ENCODE data around the gene ARIH2. TPM values are rescaled to one million over a fixed set of nuclear protein-coding genes. Genes with fewer than 3 reads are reported as not detected.
"Not testable (repeated sequence)": the region's sequence is repeated elsewhere in the genome, so short reads cannot be mapped to it uniquely, and the experiment has no call there.

The ARIH2 gene
- total RNA-seq, 4 donors from 2014 or later = 57.9 to 148 (median 61.8) TPM

- Histone ChIP-seq H3K4me3 (peak overlapping the region; percentile 69), H3K27ac (peak overlapping the region; percentile 91), H3K4me1 (peaks cover 37% of the 10 kb centered on the region), H3K36me3 (peaks cover 14% of the 10 kb centered on the region), H3K27me3 (no peaks in the 10 kb centered on the region), H3K9me3 (no peaks in the 10 kb centered on the region)
- WGBS = 16% methylated on average over 31 of the region's 41 CpGs
- no peak for TF ChIP-seq POLR2A (IDR thresholded peaks at IDR 0.05)
- DNase-seq (ENCODE audit: low spot score in 2 of 2) = peak; percentile 96 to 97
These were observed 89.3 kb downstream of the ARIH2 start for GRCh38 chr3:49007771-49008528.

DNA sequence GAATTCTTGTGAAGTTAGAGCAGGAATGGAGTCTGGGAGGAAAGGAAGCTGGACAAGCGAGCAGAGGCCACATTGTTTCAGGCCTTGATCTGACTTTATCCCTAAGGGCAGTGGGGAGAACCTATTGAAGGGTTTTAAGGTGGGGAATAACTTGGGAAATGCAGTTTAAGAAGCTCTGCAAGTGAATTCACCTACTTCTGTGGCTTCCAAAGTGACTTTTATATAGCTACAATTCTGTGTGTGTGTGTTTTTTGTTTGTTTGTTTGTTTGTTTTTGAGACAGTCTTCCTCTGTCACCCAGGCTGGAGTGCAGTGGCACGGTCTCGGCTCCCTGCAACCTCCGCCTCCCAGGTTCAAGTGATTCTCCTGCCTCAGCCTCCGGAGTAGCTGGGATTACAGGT lies 90.0 kb downstream of the ARIH2 start:
- Histone ChIP-seq H3K36me3 (peaks cover 16% of the 10 kb centered on the region), H3K4me1 (peaks cover 41% of the 10 kb centered on the region), H3K4me3 (peak overlapping the region; percentile 69), H3K27ac (peak overlapping the region; percentile 91)
- H3K27me3 ChIP-seq; DNase-seq (ENCODE audit: low spot score in 2 of 2); H3K9me3 ChIP-seq: not testable (repeated sequence)
- WGBS = 89% methylated on average over 5 of the region's 5 CpGs

GRCh38 chr3:49009396-49009795 lies 90.8 kb downstream of the ARIH2 start:
- Histone ChIP-seq H3K36me3 (peaks cover 20% of the 10 kb centered on the region), H3K9me3 (no peaks in the 10 kb centered on the region), H3K27me3 (no peaks in the 10 kb centered on the region), H3K4me1 (peaks cover 42% of the 10 kb centered on the region), H3K4me3 (no peak overlapping the region), H3K27ac (no peak overlapping the region)
- TF ChIP-seq, protein P1, sequence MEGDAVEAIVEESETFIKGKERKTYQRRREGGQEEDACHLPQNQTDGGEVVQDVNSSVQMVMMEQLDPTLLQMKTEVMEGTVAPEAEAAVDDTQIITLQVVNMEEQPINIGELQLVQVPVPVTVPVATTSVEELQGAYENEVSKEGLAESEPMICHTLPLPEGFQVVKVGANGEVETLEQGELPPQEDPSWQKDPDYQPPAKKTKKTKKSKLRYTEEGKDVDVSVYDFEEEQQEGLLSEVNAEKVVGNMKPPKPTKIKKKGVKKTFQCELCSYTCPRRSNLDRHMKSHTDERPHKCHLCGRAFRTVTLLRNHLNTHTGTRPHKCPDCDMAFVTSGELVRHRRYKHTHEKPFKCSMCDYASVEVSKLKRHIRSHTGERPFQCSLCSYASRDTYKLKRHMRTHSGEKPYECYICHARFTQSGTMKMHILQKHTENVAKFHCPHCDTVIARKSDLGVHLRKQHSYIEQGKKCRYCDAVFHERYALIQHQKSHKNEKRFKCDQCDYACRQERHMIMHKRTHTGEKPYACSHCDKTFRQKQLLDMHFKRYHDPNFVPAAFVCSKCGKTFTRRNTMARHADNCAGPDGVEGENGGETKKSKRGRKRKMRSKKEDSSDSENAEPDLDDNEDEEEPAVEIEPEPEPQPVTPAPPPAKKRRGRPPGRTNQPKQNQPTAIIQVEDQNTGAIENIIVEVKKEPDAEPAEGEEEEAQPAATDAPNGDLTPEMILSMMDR (IDR thresholded peaks at IDR 0.05) = no peak
- no peak for TF ChIP-seq POLR2A (IDR thresholded peaks at IDR 0.05)
- TF ChIP-seq POLR2AphosphoS5 (IDR thresholded peaks at IDR 0.05) = no peak
- no peak for TF ChIP-seq EP300 (IDR thresholded peaks at IDR 0.05)
- WGBS = 87% methylated on average over 3 of the region's 3 CpGs
- DNase-seq (ENCODE audit: low spot score in 2 of 2) = no peak

GRCh38 chr3:49012441-49013017 lies 93.9 kb downstream of the ARIH2 start:
- Histone ChIP-seq H3K4me3 (no peak overlapping the region), H3K4me1 (peaks cover 31% of the 10 kb centered on the region), H3K9me3 (no peaks in the 10 kb centered on the region), H3K27ac (no peak overlapping the region), H3K27me3 (no peaks in the 10 kb centered on the region), H3K36me3 (peaks cover 45% of the 10 kb centered on the region)
- 91% methylated on average over 8 of the region's 17 CpGs for WGBS
- TF ChIP-seq POLR2A (IDR thresholded peaks at IDR 0.05) = no peak
- TF ChIP-seq, protein P1 (IDR thresholded peaks at IDR 0.05) = no peak
- no peak for TF ChIP-seq EP300 (IDR thresholded peaks at IDR 0.05)
- TF ChIP-seq POLR2AphosphoS5 (IDR thresholded peaks at IDR 0.05) = no peak
- no peak for DNase-seq (ENCODE audit: low spot score in 2 of 2)

- peaks cover 45% of the 10 kb centered on the region for H3K36me3 ChIP-seq
- no peaks in the 10 kb centered on the region for H3K27me3 ChIP-seq
- H3K9me3 ChIP-seq = no peaks in the 10 kb centered on the region
- no peak for DNase-seq (ENCODE audit: low spot score in 2 of 2)
- no peak for TF ChIP-seq POLR2A (IDR thresholded peaks at IDR 0.05)
- TF ChIP-seq, protein P1 (IDR thresholded peaks at IDR 0.05) = no peak
- TF ChIP-seq POLR2AphosphoS5 (IDR thresholded peaks at IDR 0.05) = no peak
- TF ChIP-seq EP300 (IDR thresholded peaks at IDR 0.05) = no peak
- 80% methylated on average over 13 of the region's 19 CpGs for WGBS
- no peak overlapping the region for H3K4me3 ChIP-seq
- H3K27ac ChIP-seq = no peak overlapping the region
- H3K4me1 ChIP-seq = peaks cover 32% of the 10 kb centered on the region
These were observed 94.6 kb downstream of the ARIH2 start for GRCh38 chr3:49013113-49013737.
